ENCODE measurements around the gene SULT1B1.

SULT1B1 gene

GRCh38 chr4:69684804-69685203 lies 75.6 kb downstream of the SULT1B1 start:
- no peak for DNase-seq

All from SHP77 treated with DMSO at 0.1 percent for 48 hours (cell line).